Activated CD4-positive, alpha-beta T cell treated with anti-CD3 and anti-CD28 coated beads for 24 hours (primary cell): Measurements from ENCODE around the gene BCL2L12.

ENCODE experiments used
- DNase-seq, 2 donors: peaks; one replicate each; pipeline ENCODE4 v3.0.0-alpha.2; 2020; ENCODE audit warnings: low read depth in 2 of 2

BCL2L12 gene

GRCh38 chr19:49662011-49662410 is 3.7 kb upstream of the BCL2L12 start:
- DNase-seq: no peak

GRCh38 chr19:49663224-49663623 is 2.5 kb upstream of the BCL2L12 start:
- DNase-seq: no peak

GRCh38 chr19:49664171-49665035 is 1.3 kb upstream of the BCL2L12 start:
- peak; percentile 89 to 97 for DNase-seq

GRCh38 chr19:49665036-49665350 is 740 bp upstream of the BCL2L12 start:
- DNase-seq: no peak

- no peak for DNase-seq
Measured at GRCh38 chr19:49666120-49666444, 349 bp downstream of the BCL2L12 start.

GRCh38 chr19:49667473-49667872 is 1.7 kb downstream of the BCL2L12 start:
- DNase-seq: no peak

GRCh38 chr19:49669516-49669915 is 3.8 kb downstream of the BCL2L12 start:
- no peak for DNase-seq

- DNase-seq: peak; percentile 65 to 72
Measured at GRCh38 chr19:49672131-49672919, 6.6 kb downstream of the BCL2L12 start.

- peak; percentile 36 to 50 for DNase-seq
Measured at GRCh38 chr19:49676136-49676783, 10.5 kb downstream of the BCL2L12 start.

GRCh38 chr19:49676784-49677230 is 11.1 kb downstream of the BCL2L12 start:
- peak; percentile 96 to 98 for DNase-seq

GRCh38 chr19:49677231-49677900 is 11.6 kb downstream of the BCL2L12 start, which contains the start of gene PRMT1:
Gene PRMT1, plus strand, starts transcription at chr19:49677271. Its CDS starts 10 bp downstream, at chr19:49677281.
- DNase-seq: peak in 1 of 2 donors; percentile 30

- peak; percentile 66 to 71 for DNase-seq
Measured at GRCh38 chr19:49677901-49678674, 12.4 kb downstream of the BCL2L12 start.

- no peak for DNase-seq
Measured at GRCh38 chr19:49678985-49679770, 13.4 kb downstream of the BCL2L12 start.

- no peak for DNase-seq
Measured at GRCh38 chr19:49679771-49680413, 14.2 kb downstream of the BCL2L12 start.

- DNase-seq: peak; percentile 96 to 97
Measured at GRCh38 chr19:49680421-49681351, 15.0 kb downstream of the BCL2L12 start.

- no peak for DNase-seq
Measured at GRCh38 chr19:49681830-49682229, 16.1 kb downstream of the BCL2L12 start.

- no peak for DNase-seq
Measured at GRCh38 chr19:49682274-49682673, 16.5 kb downstream of the BCL2L12 start.

- no peak for DNase-seq
Measured at GRCh38 chr19:49683814-49684250, 18.1 kb downstream of the BCL2L12 start.
